ENCODE measurements around the gene SLC6A8.
"Not testable (repeated sequence)": the region's sequence is repeated elsewhere in the genome, so short reads cannot be mapped to it uniquely, and the experiment has no call there.

The SLC6A8 gene

DNA sequence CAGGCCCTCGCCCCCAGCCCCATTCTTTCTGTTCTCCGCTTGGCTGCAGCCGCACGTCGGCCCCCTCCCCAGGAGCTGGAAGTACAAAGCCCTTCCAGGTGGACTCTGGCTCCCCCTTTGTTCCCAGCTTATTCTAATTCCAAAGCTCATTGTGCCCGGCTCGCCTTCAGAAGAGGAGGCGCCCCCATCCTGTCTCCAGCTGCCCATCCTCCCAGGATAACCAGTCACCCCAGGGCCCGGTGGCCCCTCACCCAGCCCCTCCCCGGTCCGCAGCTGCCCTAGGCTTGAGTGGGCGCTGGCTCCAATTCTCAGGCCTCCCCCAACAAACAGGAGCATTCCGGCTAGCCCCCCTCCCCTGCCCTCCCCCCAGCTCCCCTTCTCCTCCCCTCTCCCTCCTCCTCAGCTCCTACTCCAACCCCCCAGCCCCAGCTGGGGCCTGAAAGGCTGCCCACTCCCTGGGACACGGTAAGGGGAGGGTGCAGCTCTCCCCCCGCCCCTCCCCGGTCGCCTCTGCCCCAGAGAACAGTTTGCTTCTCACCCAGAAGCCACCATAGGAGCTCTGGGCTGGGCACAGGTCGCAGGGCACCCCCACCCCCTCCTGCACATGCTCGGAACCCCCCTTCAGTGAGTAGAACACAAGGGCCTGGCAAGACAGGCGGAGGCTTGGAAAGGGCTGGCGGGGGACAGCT lies 3.1 kb upstream of the SLC6A8 start:
- Histone ChIP-seq H3K4me1 (no peaks in the 10 kb centered on the region), H3K9me3 (peaks cover 37% of the 10 kb centered on the region), H3K27ac (no peak overlapping the region), H3K27me3 (peaks cover 36% of the 10 kb centered on the region), H3K4me3 (no peak overlapping the region), H4K20me1 (peaks cover 2% of the 10 kb centered on the region), H3K4me2 (no peak overlapping the region), H3K9ac (no peak overlapping the region), H3K36me3 (no peaks in the 10 kb centered on the region)
- no peak for TF ChIP-seq Cebpa-rat (IDR thresholded peaks at IDR 0.05)

DNA sequence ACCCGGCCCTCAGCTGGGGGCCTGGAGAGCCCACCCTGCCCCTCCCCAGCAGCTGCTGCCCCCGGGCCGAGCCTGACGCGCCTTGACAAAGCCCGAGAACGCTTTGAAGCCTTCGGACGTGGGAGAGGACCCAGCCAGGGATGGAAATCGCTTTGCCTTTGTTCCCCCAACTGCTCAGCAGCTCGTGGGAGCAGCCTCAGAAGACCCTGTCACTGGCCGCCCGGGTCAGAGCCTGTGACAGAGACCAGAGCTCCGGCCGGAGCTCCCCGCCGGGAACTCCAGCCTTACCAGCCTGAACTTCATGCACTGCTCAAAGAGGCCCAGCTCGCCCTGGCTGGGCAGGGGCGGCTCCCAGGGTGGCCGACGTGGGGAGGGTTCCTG lies 2.6 kb upstream of the SLC6A8 start:
- H3K9me3 ChIP-seq, result peaks cover 42% of the 10 kb centered on the region
- H3K36me3 ChIP-seq, result no peaks in the 10 kb centered on the region
- H3K9ac ChIP-seq, result no peak overlapping the region
- H3K4me2 ChIP-seq, result no peak overlapping the region
- TF ChIP-seq Cebpa-rat (IDR thresholded peaks at IDR 0.05), result no peak
- peaks cover 36% of the 10 kb centered on the region for H3K27me3 ChIP-seq
- 0 out of 2 replicates have a peak, but pooled peaks cover 4% of the 10 kb centered on the region for H3K4me1 ChIP-seq
- H3K27ac ChIP-seq, result no peak overlapping the region
- H4K20me1 ChIP-seq, result peaks cover 8% of the 10 kb centered on the region
- no peak overlapping the region for H3K4me3 ChIP-seq

GRCh38 chrX:153685751-153686696 lies 1.7 kb upstream of the SLC6A8 start:
- H3K27me3 ChIP-seq, result peaks cover 31% of the 10 kb centered on the region
- H3K4me2 ChIP-seq, result no peak overlapping the region
- no peaks in the 10 kb centered on the region for H3K36me3 ChIP-seq
- H4K20me1 ChIP-seq, result peaks cover 12% of the 10 kb centered on the region
- H3K9me3 ChIP-seq, result peaks cover 50% of the 10 kb centered on the region
- H3K4me1 ChIP-seq, result 0 out of 2 replicates have a peak, but pooled peaks cover 8% of the 10 kb centered on the region
- H3K27ac ChIP-seq, result no peak overlapping the region
- H3K4me3 ChIP-seq, result no peak overlapping the region
- H3K9ac ChIP-seq, result no peak overlapping the region
- TF ChIP-seq Cebpa-rat (IDR thresholded peaks at IDR 0.05), result no peak

GRCh38 chrX:153686711-153687110 lies 1.0 kb upstream of the SLC6A8 start:
- H3K27ac ChIP-seq, result no peak overlapping the region
- H3K4me2 ChIP-seq, result peak overlapping the region; percentile 73; the same call in 1 of the 2 replicates
- H3K9me3 ChIP-seq, result peaks cover 50% of the 10 kb centered on the region
- no peak for TF ChIP-seq Cebpa-rat (IDR thresholded peaks at IDR 0.05)
- peaks cover 10% of the 10 kb centered on the region; the same call in 1 of the 2 replicates for H3K4me1 ChIP-seq
- no peaks in the 10 kb centered on the region for H3K36me3 ChIP-seq
- peaks cover 18% of the 10 kb centered on the region for H4K20me1 ChIP-seq
- peaks cover 24% of the 10 kb centered on the region for H3K27me3 ChIP-seq
- H3K4me3 ChIP-seq, result no peak overlapping the region
- no peak overlapping the region for H3K9ac ChIP-seq

- Histone ChIP-seq H3K27me3 (peaks cover 19% of the 10 kb centered on the region), H3K27ac (no peak overlapping the region), H3K9ac (no peak overlapping the region), H3K4me2 (peak overlapping the region; percentile 56), H3K4me3 (peak overlapping the region; percentile 65), H3K9me3 (peaks cover 50% of the 10 kb centered on the region), H4K20me1 (peaks cover 32% of the 10 kb centered on the region), H3K4me1 (peaks cover 24% of the 10 kb centered on the region), H3K36me3 (no peaks in the 10 kb centered on the region)
- TF ChIP-seq Cebpa-rat (IDR thresholded peaks at IDR 0.05), result no peak
Observed at GRCh38 chrX:153688071-153688470, 345 bp downstream of the SLC6A8 start.

GRCh38 chrX:153688506-153688905 lies 780 bp downstream of the SLC6A8 start:
- Histone ChIP-seq H3K9me3 (peaks cover 45% of the 10 kb centered on the region), H3K4me2 (peak overlapping the region; percentile 56), H3K4me3 (peak overlapping the region; percentile 65), H3K9ac (no peak overlapping the region), H3K36me3 (no peaks in the 10 kb centered on the region), H3K4me1 (peaks cover 28% of the 10 kb centered on the region), H4K20me1 (peaks cover 36% of the 10 kb centered on the region), H3K27me3 (peaks cover 18% of the 10 kb centered on the region), H3K27ac (no peak overlapping the region)
- no peak for TF ChIP-seq Cebpa-rat (IDR thresholded peaks at IDR 0.05)

- no peak overlapping the region for H3K9ac ChIP-seq
- no peaks in the 10 kb centered on the region for H3K36me3 ChIP-seq
- no peak overlapping the region for H3K27ac ChIP-seq
- H3K9me3 ChIP-seq, result peaks cover 40% of the 10 kb centered on the region
- peak overlapping the region; percentile 65 for H3K4me3 ChIP-seq
- peaks cover 15% of the 10 kb centered on the region for H3K27me3 ChIP-seq
- peak overlapping the region; percentile 56 for H3K4me2 ChIP-seq
- no peak for TF ChIP-seq Cebpa-rat (IDR thresholded peaks at IDR 0.05)
- peaks cover 30% of the 10 kb centered on the region for H3K4me1 ChIP-seq
- H4K20me1 ChIP-seq, result peaks cover 39% of the 10 kb centered on the region
Observed at GRCh38 chrX:153688911-153689590, 1.3 kb downstream of the SLC6A8 start.

- 0 out of 2 replicates have a peak, but pooled peaks cover under 1% of the 10 kb centered on the region for H3K36me3 ChIP-seq
- H3K9ac ChIP-seq, result no peak overlapping the region
- no peak for TF ChIP-seq Cebpa-rat (IDR thresholded peaks at IDR 0.05)
- no peak overlapping the region for H3K4me3 ChIP-seq
- H3K27me3 ChIP-seq, result peaks cover 15% of the 10 kb centered on the region
- H4K20me1 ChIP-seq, result peaks cover 39% of the 10 kb centered on the region
- H3K9me3 ChIP-seq, result peaks cover 34% of the 10 kb centered on the region
- H3K4me2 ChIP-seq, result peak overlapping the region; percentile 30
- peaks cover 30% of the 10 kb centered on the region for H3K4me1 ChIP-seq
- H3K27ac ChIP-seq, result no peak overlapping the region
Observed at GRCh38 chrX:153689654-153690465, 2.1 kb downstream of the SLC6A8 start.

DNA sequence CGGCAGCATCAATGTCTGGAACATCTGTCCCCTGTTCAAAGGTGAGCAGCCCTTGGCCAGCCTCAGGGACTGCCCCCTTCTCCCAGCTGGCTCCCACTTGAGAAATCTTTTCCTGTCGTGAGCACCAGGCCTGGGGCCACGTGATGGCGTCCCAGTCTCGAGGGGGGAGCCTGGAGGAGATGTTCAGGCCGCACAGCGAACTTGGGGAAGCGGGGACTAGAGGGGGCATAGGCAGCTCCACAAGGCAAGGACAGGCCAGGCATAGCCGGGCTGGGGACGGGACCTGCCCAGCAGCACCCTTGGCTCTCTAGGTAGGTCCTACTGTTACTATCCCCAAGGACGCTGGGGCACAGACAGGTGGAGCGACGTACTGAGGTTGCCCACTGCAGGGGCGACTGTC lies 2.7 kb downstream of the SLC6A8 start:
- no peak overlapping the region for H3K9ac ChIP-seq
- no peak overlapping the region for H3K4me3 ChIP-seq
- H4K20me1 ChIP-seq, result peaks cover 39% of the 10 kb centered on the region
- TF ChIP-seq Cebpa-rat (IDR thresholded peaks at IDR 0.05), result no peak
- no peak overlapping the region for H3K27ac ChIP-seq
- H3K27me3 ChIP-seq, result peaks cover 15% of the 10 kb centered on the region
- peaks cover 30% of the 10 kb centered on the region for H3K4me1 ChIP-seq
- peaks cover 28% of the 10 kb centered on the region for H3K9me3 ChIP-seq
- H3K4me2 ChIP-seq, result no peak overlapping the region
- 0 out of 2 replicates have a peak, but pooled peaks cover 3% of the 10 kb centered on the region for H3K36me3 ChIP-seq

- H3K27ac ChIP-seq, H3K9ac ChIP-seq, H3K36me3 ChIP-seq, H3K4me3 ChIP-seq: not testable (repeated sequence)
- H3K4me1 ChIP-seq, result peaks cover 30% of the 10 kb centered on the region
- peak overlapping the region; percentile 49; the same call in 1 of the 2 replicates for H3K4me2 ChIP-seq
- H4K20me1 ChIP-seq, result peaks cover 46% of the 10 kb centered on the region
- H3K27me3 ChIP-seq, result peaks cover 20% of the 10 kb centered on the region
- peaks cover 21% of the 10 kb centered on the region for H3K9me3 ChIP-seq
Observed at GRCh38 chrX:153691032-153691827, 3.5 kb downstream of the SLC6A8 start.
